Astrocyte of the cerebellum (primary cell): ENCODE data around the gene RELT.

Experiments
- DNase-seq: peaks from one replicate; pipeline ENCODE4 v3.0.0-alpha.2; 2011; ENCODE audit warnings: low read depth
- H3K4me3 ChIP-seq: 2 replicates; pipeline ENCODE4 v1.5.1; 2011; ENCODE audit warnings: mild to moderate bottlenecking, low read depth, low read length, moderate library complexity
- in situ Hi-C: cut with HindIII; loops from 2 replicates; pipeline ENCODE4 v1.10.0; 2017; ENCODE audit warnings: low sequenced_read_pairs
- TF ChIP-seq, protein P1 (sequence below): IDR thresholded peaks from 2 replicates; pipeline ENCODE4 v1.5.1; 2012; ENCODE audit warnings: low read length, low read depth, moderate library complexity, mild to moderate bottlenecking; ENCODE audit errors: missing control alignments

RELT gene

DNA sequence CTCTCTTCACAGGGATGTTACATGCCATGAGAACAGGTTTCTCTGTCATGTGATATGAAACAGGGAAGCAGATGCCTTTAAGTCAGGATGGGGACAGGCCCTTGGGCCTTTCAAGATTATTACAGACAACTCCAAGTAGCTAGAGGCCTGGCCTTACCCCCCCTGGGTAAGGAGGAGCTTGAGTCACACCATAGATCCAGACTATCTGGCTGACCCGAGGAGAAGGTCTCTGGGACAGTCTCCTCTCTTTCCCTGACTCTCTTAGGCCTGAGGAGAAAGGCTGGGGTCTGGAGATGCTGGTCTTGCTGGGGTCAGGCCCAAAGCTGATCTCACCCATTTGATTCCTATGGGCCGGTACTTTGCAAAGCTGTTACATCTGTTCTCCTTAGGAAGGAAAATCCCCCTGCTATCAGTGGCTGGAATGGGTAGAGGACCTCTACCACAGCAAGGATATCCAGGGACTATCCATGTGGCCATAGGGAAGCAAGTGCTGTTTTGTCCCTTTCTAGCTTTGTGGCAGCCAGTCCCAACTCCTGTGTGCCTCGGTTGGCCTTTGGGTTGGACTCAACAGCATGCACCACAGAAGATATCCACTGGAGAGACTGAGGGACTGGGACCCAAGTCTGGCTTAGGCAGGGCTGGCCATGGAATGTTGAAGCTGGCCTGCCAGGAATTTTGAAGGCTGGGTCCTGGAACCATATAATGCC is 25.2 kb downstream of the RELT start:
- in situ Hi-C loops, result no loop called here
- no peak for DNase-seq
- no peak overlapping the region for H3K4me3 ChIP-seq
- TF ChIP-seq, protein P1, sequence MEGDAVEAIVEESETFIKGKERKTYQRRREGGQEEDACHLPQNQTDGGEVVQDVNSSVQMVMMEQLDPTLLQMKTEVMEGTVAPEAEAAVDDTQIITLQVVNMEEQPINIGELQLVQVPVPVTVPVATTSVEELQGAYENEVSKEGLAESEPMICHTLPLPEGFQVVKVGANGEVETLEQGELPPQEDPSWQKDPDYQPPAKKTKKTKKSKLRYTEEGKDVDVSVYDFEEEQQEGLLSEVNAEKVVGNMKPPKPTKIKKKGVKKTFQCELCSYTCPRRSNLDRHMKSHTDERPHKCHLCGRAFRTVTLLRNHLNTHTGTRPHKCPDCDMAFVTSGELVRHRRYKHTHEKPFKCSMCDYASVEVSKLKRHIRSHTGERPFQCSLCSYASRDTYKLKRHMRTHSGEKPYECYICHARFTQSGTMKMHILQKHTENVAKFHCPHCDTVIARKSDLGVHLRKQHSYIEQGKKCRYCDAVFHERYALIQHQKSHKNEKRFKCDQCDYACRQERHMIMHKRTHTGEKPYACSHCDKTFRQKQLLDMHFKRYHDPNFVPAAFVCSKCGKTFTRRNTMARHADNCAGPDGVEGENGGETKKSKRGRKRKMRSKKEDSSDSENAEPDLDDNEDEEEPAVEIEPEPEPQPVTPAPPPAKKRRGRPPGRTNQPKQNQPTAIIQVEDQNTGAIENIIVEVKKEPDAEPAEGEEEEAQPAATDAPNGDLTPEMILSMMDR, result no peak

DNA sequence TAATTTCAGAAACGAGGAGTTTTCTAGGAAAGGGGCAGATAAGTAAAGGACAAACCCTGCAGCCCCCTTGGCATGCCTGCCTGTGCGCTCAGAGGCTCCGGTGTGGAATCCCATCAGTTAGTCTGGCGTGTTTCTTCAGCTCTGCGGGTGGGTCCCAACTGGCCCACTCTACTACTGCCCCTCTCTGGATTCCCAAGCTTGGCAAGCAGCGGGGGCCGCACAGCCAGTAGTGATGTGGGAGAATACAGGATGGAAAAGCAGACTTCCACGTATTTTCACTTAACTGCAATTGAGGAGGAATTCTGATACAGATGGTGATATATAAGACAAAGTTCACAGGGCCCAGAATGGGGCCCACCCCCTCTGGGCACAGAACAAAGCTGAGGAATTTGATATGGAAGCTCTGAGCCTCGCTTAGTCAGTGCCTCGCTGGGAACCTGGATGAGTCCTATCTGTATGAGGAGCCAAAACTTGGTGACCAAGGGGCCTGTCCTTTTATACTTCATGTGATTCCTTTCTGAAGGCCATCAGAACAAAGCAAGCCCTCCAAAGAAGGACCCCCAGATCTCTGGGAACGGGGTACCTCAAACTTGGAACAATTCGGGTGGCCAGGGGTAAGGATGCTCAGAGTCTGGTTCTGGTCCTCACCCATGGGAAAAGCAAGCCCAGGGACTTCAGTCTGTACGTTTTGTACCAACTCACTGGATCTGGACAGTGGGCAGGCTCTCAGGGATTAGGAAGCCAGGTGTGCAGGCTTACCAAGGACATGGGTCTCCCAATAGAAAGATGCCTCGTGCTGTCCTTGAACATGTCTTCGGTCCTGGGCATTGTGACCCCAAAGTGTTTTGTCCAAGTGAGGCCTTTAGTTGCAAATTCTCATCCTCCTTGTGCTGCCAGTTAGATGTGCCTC is 26.0 kb downstream of the RELT start:
- H3K4me3 ChIP-seq, result no peak overlapping the region
- no peak for DNase-seq
- in situ Hi-C loops, result no loop called here
- TF ChIP-seq, protein P1, result no peak

DNA sequence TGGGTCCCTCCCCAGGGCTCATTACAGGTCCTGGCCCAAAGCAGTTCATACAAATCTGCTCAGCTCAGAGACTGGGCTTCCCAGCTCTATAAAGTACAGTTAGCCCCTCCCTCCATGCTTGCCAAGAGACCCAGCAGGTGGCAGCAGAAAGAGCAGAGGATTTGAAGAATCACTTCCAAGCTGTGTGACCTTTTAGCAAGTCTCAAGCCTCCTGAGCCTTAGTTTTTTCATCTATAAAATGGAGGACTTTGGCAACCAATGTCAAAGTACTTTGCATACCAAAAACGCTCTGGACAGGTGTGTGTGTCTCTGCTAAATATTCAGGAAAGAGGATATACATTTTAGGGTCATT is 26.6 kb downstream of the RELT start:
- TF ChIP-seq, protein P1, result no peak
- DNase-seq, result no peak
- no peak overlapping the region for H3K4me3 ChIP-seq
- in situ Hi-C loops, result no loop called here

GRCh38 chr11:73403541-73403940 is 27.3 kb downstream of the RELT start:
- no peak overlapping the region for H3K4me3 ChIP-seq
- in situ Hi-C loops, result no loop called here
- no peak for DNase-seq
- TF ChIP-seq, protein P1, result no peak

- H3K4me3 ChIP-seq, result no peak overlapping the region
- in situ Hi-C loops, result no loop called here
- DNase-seq, result no peak
- TF ChIP-seq, protein P1, result peak; percentile 72
Measured at GRCh38 chr11:73404048-73404447, 27.8 kb downstream of the RELT start.

DNA sequence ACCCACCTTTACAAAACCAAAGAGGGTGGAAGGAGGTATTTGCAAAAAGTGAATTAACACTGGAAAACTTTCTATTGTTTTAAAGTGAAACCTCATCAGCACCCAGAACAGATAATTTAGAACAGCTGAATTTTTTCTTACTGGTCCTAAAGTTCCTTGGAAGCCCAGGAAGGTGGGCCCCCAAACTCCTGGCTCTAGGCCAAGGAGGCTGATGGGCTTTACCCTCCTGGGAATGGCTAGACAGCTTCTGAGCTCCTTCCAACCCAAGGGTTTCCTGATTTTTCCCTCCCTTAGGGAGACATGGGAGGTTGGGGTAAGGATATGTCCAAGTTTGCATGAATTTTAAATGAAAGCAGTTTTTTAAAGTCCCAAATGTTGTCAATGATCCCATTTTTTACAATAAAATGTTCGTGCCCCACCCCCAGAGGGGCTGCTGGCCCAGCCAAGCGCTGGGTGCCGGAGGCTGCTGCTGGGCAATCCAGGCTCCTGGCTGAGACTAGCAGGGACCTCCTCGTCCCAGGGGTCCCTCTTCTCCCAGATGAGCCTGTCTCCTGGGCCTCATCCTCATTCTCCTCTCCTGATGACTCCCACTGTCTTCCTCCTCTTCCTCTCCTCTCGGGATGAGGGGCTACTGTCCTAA is 28.4 kb downstream of the RELT start:
- in situ Hi-C loops, result no loop called here

More for the DNA sequence above, 28.4 kb downstream of the RELT start:
- no peak overlapping the region for H3K4me3 ChIP-seq
- TF ChIP-seq, protein P1, result no peak
- no peak for DNase-seq
